NCI-H446 (cell line): ENCODE data around the gene ZNG1A.
"Not testable (repeated sequence)": the region's sequence is repeated elsewhere in the genome, so short reads cannot be mapped to it uniquely, and the experiment has no call there.

ENCODE experiments used
- DNase-seq, 2 experiments: peaks; one replicate each; lab custom pipeline; 2025; lab: John Stamatoyannopoulos, UW

The ZNG1A gene

DNA sequence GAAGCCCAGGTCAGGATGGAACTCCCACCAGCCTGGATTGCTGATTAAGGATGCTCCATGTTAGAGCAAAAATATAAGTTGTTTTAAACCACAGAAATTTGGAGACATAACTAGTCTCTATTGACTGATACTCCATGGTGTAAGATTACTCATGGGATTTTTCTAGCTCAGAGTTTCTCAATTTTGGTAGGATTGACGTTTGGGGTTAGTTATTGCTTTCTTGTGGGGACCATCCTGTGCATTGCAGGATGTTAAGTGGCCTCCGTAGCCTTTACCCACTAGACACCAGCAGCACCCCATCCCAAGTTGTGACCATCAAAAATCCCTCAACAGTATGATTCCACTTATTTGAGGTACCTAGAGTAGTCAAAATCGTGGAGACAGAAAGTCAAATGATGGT is 80.1 kb downstream of the ZNG1A start:
- DNase-seq: not testable (repeated sequence)

DNA sequence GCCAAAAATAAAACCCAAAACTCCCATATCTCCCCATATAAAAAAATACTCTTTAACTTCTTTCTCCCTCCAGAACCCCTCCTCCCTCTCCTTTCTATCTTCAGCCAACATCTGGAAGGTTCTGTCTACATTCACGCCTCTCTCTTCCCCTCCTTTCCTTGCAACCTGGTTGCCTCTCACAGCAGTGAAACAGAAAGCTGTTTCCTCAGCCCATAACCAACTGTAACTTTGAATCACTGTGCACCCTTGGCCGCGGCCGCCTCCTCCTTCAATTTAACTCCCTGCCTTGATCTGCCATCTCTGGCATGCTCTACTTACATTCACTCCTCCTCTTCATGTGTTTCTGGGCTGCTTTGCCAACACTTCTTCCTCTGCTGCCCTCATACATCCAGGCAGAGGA is 83.9 kb downstream of the ZNG1A start:
- not testable (repeated sequence) for DNase-seq

DNA sequence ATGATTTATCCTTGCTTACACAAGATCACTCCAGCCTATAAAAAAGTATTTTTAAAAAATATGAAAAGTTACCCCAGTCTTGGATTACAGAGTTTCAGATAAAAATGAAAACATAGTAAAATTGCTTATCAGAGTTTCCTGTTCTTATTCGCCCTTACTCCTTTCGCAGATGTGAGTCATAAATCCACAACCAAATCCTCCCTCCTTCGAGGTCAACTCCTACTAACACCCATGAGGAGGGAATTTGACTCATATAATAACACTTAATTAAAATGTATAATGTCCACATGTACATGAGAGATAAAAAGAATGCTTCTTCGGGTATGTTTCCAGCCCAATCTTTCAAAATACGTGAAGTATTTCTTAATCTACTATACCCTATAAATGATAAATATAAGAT is 84.5 kb downstream of the ZNG1A start:
- DNase-seq: not testable (repeated sequence)

DNA sequence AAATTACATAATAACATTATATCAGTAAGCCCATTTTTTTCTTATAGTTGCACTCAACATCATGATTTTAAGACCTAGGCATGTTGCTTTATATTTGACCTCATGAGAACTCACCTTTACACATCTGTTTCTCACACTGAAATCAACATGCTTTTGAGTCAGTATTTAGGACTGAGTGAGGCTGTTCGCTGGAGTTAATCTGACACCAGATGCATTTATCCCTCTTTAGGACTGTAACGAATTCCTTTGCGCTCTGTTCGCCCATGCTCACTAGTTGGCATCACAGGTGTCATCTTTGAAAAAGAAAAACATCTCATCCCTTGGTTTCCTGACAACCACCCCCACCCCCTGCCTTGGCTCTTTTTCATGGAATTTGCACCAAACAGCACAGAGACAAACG is 84.9 kb downstream of the ZNG1A start:
- DNase-seq: not testable (repeated sequence)

DNA sequence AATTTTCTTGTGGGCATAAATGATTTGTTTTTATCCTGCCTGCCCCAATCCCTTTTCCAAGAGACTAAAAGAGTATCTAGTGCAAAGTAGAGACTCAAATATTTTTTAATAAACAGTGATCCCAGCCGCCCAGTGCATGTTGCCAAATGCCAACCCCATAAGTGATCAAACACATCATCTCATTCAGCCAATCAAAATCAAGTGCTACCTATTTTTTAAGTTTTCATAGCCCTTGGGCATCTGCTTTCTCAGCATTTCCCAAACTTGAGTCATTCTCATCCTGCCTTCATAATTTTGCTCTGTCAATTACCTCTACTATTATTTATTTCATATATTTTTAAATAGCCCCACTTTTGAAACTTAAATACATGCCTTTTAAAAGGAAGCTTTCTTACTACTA is 88.0 kb downstream of the ZNG1A start:
- DNase-seq: not testable (repeated sequence)

DNA sequence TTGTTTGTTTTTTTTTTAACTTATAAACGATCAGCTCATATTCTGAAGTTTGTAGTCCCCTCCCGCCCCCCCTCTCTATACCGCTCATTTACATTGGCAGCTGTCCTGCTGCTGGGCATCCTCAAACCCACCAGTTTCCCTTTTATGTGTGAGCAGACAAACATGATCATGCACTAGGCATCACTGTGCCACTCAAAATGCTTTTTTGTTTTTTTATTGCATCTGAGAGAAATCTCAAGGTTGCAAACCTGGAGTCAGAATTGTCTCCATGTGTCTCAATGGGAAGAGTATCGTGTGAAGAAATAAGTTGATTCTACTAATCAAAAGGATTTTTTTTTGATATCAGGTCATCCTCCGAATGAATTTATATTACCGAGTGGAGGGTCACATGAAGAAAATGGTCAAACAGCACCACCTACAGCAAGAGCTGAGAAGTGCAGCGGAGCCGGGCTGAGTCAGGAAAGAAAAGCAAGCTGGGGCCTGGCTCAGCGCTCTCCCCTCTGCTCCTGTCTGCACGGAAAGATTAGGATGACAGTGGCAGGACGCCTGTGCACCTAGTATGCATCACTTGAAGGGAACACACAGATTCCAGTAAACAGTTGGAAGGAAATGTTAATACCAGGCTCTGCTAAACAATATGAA is 90.3 kb downstream of the ZNG1A start:
- not testable (repeated sequence) for DNase-seq

DNA sequence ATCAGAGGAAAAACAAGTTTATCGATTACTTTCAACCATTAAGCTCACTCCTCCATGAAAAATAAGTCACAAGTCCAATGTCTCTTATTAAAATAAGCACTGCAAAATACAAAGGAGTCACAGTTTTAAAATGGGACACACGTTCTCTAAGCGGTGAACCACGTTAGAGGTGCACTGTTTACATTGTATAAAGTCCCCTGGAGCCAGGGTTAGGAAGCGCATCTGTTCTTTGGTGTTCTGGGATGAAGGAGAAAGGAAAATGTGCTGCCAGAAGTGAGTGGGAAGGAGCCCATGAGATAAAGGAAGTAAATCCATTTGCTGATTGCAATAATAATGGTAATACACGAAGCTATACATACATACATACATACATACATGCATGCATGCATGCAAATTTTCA is 91.0 kb downstream of the ZNG1A start:
- not testable (repeated sequence) for DNase-seq

DNA sequence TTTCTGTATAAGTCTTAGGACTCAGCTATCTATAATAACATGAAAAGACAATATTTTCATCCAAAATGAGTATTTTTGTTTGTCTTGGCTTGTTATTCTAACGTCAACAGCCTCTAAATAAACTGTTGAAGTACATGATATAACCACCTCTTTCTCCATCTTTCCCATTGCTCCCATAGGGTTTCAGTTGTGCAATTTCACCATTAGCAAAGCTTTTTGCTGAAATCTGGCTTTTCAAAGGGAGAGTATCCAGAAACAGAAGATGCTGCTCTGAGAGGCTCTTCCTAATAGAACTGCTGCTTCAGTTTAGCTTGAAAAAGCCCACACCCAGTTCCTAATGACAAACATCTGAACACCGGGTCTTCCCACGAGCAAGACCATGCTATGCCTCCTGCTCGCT is 91.8 kb downstream of the ZNG1A start:
- DNase-seq: not testable (repeated sequence)

DNA sequence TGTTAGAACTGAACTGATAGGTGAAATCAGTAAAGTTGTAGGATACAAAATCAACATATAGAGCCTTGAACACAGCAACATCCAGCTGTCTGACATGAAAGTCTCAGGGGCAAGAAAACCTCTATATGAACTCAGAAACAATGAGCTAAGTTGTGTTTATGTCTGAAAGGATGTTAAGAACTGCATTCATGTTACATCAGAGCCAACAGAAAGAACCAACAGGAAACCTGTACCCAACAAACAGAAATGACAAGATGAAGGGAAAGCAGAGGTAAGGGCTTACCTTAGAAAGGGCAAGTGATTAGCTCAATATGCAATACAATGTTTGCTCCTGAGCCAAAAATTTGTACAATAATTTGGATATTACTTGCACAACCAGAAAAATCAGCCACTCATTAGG is 92.2 kb downstream of the ZNG1A start:
- DNase-seq: not testable (repeated sequence)

DNA sequence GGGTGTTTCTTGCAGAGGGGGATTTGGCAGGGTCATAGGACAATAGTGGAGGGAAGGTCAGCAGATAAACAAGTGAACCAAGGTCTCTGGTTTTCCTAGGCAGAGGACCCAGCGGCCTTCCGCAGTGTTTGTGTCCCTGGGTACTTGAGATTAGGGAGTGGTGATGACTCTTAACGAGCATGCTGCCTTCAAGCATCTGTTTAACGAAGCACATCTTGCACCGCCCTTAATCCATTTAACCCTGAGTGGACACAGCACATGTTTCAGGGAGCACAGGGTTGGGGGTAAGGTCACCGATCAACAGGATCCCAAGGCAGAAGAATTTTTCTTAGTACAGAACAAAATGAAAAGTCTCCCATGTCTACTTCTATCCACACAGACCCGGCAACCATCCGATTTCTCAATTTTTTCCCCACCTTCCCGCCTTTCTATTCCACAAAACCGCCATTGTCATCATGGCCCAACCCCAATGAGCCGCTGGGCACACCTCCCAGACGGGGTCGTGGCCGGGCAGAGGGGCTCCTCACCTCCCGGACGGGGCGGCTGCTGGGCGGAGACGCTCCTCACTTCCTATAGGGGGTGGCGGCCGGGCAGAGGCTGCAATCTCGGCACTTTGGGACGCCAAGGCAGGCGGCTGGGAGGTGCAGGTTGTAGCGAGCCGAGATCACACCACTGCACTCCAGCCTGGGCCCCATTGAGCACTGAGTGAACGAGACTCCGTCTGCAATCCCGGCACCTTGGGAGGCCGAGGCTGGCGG is 95.7 kb downstream of the ZNG1A start:
- not testable (repeated sequence) for DNase-seq

DNA sequence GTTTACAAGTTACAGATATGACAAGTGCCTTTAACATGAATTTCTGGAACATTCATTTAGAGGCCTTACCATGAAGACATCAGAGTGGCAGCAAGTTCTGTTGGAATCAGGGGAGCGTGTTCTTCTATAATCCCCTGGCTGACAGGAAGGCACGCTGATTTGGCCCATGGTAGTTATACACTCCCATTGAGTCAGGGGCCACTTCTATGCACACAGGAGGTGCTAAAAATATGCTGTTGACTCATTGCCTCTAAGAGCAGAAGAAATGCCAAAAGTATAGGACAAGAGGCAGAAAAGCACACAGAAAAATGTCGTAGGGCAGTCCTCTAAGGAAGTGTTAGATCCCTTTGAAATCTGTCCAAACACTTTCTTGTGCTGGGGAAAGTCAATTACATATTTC is 100.5 kb downstream of the ZNG1A start:
- DNase-seq: not testable (repeated sequence)

DNA sequence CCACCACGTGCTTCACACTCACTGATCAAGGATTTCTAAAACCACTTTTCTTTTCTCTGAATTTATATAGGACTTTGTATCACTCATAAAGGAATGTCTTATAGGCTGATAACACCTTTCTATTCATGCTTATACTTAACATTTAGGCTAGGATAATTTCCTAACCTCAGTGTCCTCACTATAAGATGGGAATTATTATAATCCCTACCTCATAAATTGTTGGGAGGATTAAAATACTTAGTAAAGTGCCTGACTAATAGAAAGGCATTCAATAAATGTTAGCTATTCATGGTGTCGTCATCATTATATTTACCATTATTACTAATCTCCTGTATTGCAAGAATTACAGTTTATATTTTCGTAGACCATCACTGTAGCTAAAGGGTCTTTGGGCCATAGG is 102.5 kb downstream of the ZNG1A start:
- not testable (repeated sequence) for DNase-seq

DNA sequence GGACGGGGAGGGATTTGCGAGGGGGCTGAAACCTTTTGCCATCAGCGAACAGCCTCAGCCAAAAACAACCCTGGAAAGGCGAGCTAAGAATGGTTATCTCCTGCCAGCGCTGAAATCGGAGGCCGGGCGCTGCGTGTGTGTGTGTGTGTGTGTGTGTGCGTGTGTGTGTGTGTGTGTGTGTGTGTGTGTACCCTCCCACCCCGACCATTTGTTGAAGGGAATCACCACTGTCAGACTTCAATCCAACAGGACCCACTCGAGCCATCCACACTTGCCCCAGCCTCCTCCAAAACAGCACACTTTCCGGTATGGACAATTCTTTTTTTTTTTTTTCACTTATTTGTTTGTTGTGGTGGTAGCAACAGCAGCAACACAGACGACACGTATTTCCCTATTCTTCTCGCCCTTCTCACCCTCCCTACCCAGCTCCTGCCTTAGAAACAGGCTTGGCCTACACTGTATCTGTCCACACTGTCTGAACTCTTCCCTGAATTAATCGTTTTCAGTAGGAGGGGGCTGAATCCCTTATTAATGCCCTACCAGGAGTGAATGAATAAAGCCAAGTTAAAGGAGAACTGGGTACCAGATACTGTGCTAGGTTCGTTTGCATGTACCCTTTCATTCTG is 104.8 kb downstream of the ZNG1A start:
- not testable (repeated sequence) for DNase-seq

DNA sequence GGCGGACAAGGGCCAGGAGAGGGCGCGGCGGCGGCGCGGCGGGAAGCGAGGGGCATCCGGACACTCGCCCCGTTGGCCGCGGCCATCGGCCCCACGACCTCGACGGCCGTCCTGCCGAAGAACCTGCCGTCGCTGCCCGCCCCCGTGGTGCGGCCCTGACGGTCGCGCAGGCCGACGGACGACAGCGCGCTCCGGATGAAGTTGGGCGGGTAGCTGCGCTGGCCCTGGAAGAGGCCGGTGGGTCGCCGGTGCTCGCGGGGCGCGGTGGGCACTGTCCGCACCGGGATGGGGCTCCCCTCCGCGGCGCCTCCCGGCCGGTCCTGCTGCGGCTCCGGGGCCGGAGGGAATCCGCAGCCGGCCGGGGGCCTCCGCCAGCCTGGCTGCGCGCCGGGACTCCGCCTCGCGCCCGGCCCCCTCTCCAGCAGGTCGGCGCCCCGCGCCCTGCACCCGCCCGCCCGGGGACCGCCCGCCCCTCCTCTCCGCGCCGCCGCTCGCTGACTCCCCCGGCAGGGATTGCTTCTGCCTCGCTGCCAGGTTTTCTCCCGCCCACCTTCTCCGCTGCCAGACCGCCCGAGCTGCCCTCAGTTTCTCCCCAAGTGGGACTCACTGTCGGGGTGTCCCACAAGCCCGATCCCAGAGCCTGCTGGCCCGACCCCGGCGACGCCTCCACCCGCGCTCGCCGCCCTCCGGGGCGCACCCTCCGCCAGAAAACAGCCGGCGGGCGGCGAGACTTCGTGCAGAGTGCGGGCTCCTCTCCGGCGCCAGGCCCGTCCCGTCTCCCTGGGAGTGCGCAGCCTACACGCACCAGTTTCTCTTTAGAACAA is 105.6 kb downstream of the ZNG1A start:
- DNase-seq: not testable (repeated sequence)
